ENCODE data around the gene RELN. TPM values are rescaled to one million over a fixed set of nuclear protein-coding genes. Genes with fewer than 3 reads are reported as not detected.

RELN gene
- total and polyA plus RNA-seq, 8 donors: 0.08 to 1.4 (median 0.64) TPM

GRCh38 chr7:103480771-103481170 lies 508.7 kb downstream of the RELN start:
- TF ChIP-seq CTCF (IDR thresholded peaks at IDR 0.05): no peak
- Histone ChIP-seq H3K27ac (no peak overlapping the region), H3K36me3 (no peaks in the 10 kb centered on the region), H3K4me1 (no peaks in the 10 kb centered on the region), H3K27me3 (peaks cover 0 to 5% (median 0%) of the 10 kb centered on the region in 4 donors), H3K9me3 (no peaks in the 10 kb centered on the region), H3K4me3 (no peak overlapping the region)
- intact Hi-C loops (cut with DNase I): no loop called here
- 54 to 67% methylated on average over 2 of the region's 2 CpGs for WGBS, 2 donors
- ATAC-seq: no peak
- FAIRE-seq: no peak
- no peak for DNase-seq

GRCh38 chr7:103474956-103475355 lies 514.5 kb downstream of the RELN start:
- intact Hi-C loops (cut with DNase I): no loop called here
- Histone ChIP-seq H3K4me1 (no peaks in the 10 kb centered on the region), H3K36me3 (no peaks in the 10 kb centered on the region), H3K4me3 (no peak overlapping the region), H3K27ac (no peak overlapping the region), H3K27me3 (peaks cover 0 to 5% (median 0%) of the 10 kb centered on the region in 4 donors), H3K9me3 (no peaks in the 10 kb centered on the region)
- no peak for DNase-seq
- ATAC-seq: no peak
- no peak for FAIRE-seq
- no peak for TF ChIP-seq CTCF (IDR thresholded peaks at IDR 0.05)
- WGBS, 2 donors: 25 to 33% methylated on average over 5 of the region's 5 CpGs

- no peaks in the 10 kb centered on the region for H3K36me3 ChIP-seq
- H3K27ac ChIP-seq: no peak overlapping the region
- no peaks in the 10 kb centered on the region for H3K4me1 ChIP-seq
- intact Hi-C loops (cut with DNase I): no loop called here
- no peak for TF ChIP-seq CTCF (IDR thresholded peaks at IDR 0.05)
- FAIRE-seq (no peak), DNase-seq (no peak), ATAC-seq (no peak)
- peaks cover 0 to 5% (median 0%) of the 10 kb centered on the region in 4 donors for H3K27me3 ChIP-seq
- H3K4me3 ChIP-seq: no peak overlapping the region
- no peaks in the 10 kb centered on the region for H3K9me3 ChIP-seq
- 79% methylated on average over 4 of the region's 4 CpGs for WGBS, 2 donors
Observed at GRCh38 chr7:103469095-103469948, 520.1 kb downstream of the RELN start.

- H3K4me3 ChIP-seq: no peak overlapping the region
- DNase-seq: no peak
- no peak for FAIRE-seq
- no peak for ATAC-seq
- H3K4me1 ChIP-seq: no peaks in the 10 kb centered on the region
- no peak for TF ChIP-seq CTCF (IDR thresholded peaks at IDR 0.05)
- H3K36me3 ChIP-seq: no peaks in the 10 kb centered on the region
- H3K9me3 ChIP-seq: no peaks in the 10 kb centered on the region
- peaks cover 0 to 5% (median 0%) of the 10 kb centered on the region in 4 donors for H3K27me3 ChIP-seq
- intact Hi-C loops (cut with DNase I): no loop called here
- 45 to 54% methylated on average over 3 of the region's 3 CpGs for WGBS, 2 donors
- no peak overlapping the region for H3K27ac ChIP-seq
Observed at GRCh38 chr7:103466814-103467213, 522.6 kb downstream of the RELN start.

- TF ChIP-seq CTCF (IDR thresholded peaks at IDR 0.05): no peak
- intact Hi-C loops (cut with DNase I): no loop called here
- Histone ChIP-seq H3K4me3 (no peak overlapping the region), H3K4me1 (no peaks in the 10 kb centered on the region), H3K27me3 (no peaks in the 10 kb centered on the region), H3K9me3 (no peaks in the 10 kb centered on the region), H3K36me3 (no peaks in the 10 kb centered on the region), H3K27ac (no peak overlapping the region)
- ATAC-seq (no peak), DNase-seq (no peak), FAIRE-seq (no peak)
- 63 to 67% methylated on average over 7 of the region's 7 CpGs for WGBS, 2 donors
Observed at GRCh38 chr7:103462358-103462757, 527.1 kb downstream of the RELN start.

Measured in pancreas (tissue), 10 donors.